ENCODE measurements around the gene SOX15. TPM values are rescaled to one million over a fixed set of nuclear protein-coding genes. Genes with fewer than 3 reads are reported as not detected.
"Not testable (repeated sequence)": the region's sequence is repeated elsewhere in the genome, so short reads cannot be mapped to it uniquely, and the experiment has no call there.

The SOX15 gene
- total RNA-seq, 1 donor from 2014 or later = 0.67 TPM

GRCh38 chr17:7631398-7632380 lies 41.8 kb upstream of the SOX15 start:
- Histone ChIP-seq H3K4me1 (peaks cover 3% of the 10 kb centered on the region), H3K36me3 (no peaks in the 10 kb centered on the region), H3K27me3 (no peaks in the 10 kb centered on the region), H3K27ac (no peak overlapping the region), H3K4me3 (no peak overlapping the region), H3K9me3 (no peaks in the 10 kb centered on the region)
- no peak for DNase-seq
- no peak for TF ChIP-seq CTCF (IDR thresholded peaks at IDR 0.05)
- ATAC-seq = no peak
- intact Hi-C loops (cut with DNase I) = no loop called here

- no peak for ATAC-seq
- no peaks in the 10 kb centered on the region for H3K27me3 ChIP-seq
- H3K4me3 ChIP-seq = no peak within 1 kb of the TSS
- DNase-seq = no peak
- no peak for TF ChIP-seq CTCF (IDR thresholded peaks at IDR 0.05)
- H3K9me3 ChIP-seq = no peaks in the 10 kb centered on the region
- peaks cover 7% of the 10 kb centered on the region for H3K4me1 ChIP-seq
- no peak within 1 kb of the TSS for H3K27ac ChIP-seq
- peaks cover 8% of the 10 kb centered on the region for H3K36me3 ChIP-seq
- intact Hi-C loops (cut with DNase I) = no loop called here
Observed at GRCh38 chr17:7629939-7630571, 40.2 kb upstream of the SOX15 start, which contains the start of gene SHBG. TSS of gene SHBG (plus strand) at chr17:7630135. CDS start at chr17:7630173, 38 bp downstream.

DNA sequence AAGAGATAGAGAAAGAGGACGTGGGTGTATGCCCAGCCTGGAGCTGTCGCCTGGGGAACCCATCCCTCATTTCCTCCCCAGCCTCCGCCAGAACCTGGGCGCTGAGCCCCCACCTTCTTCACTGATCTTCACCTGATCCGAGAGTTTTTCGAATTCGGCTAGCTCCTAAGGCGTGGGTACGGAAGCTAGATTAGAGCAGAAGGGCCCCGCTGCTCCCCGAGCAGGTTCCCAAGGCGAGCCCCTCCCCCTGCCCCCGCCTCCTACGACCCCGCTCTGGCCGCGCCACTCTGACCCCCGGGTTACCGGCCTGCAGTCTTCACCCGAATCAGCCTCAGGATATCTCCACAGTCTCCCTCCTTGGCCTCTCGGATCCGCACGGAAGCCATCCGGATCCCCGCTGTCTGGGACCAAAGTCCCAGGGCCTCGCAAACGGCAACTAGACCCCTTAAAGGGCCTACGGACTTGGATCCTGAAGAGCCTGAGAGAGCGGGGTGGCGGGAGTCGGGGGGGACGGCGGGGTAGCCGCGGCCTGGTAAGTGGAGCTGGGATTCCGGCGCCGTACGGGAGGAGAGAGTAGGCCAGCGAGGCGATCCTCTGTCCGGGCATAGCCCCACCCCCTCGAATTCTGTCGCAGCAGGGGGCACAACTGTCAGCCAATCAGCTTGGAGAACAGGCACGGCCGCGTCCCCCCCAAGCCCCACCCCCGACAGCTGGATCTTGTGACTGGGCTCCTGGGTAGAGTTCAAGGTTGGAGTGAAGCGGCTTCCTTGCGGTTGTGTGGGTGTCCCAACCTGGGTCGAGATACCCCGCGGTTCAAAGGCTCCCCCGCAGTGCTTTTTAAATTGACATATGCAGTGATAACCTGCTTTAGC lies 37.6 kb upstream of the SOX15 start, which contains the start of gene SAT2:
SAT2 (minus strand) TSS at position 572 of the 872 bp plus-strand sequence; CDS start at position 386, 186 bp downstream.
- H3K27ac ChIP-seq = peak within 1 kb of the TSS; percentile 89
- H3K4me3 ChIP-seq = peak within 1 kb of the TSS; percentile 86
- no peaks in the 10 kb centered on the region for H3K27me3 ChIP-seq
- intact Hi-C loops (cut with DNase I) = no loop called here
- ATAC-seq (peak; percentile 97), DNase-seq (peak; percentile 96)
- peaks cover 7% of the 10 kb centered on the region for H3K4me1 ChIP-seq
- peaks cover 8% of the 10 kb centered on the region for H3K36me3 ChIP-seq
- H3K9me3 ChIP-seq = no peaks in the 10 kb centered on the region
- TF ChIP-seq CTCF (IDR thresholded peaks at IDR 0.05) = no peak

GRCh38 chr17:7626956-7627249 lies 37.0 kb upstream of the SOX15 start:
- H3K4me1 ChIP-seq = peaks cover 7% of the 10 kb centered on the region
- peak overlapping the region; percentile 86 for H3K4me3 ChIP-seq
- peak overlapping the region; percentile 89 for H3K27ac ChIP-seq
- H3K36me3 ChIP-seq = peaks cover 8% of the 10 kb centered on the region
- TF ChIP-seq CTCF (IDR thresholded peaks at IDR 0.05) = no peak
- intact Hi-C loops (cut with DNase I) = no loop called here
- no peaks in the 10 kb centered on the region for H3K9me3 ChIP-seq
- no peak for DNase-seq
- no peak for ATAC-seq
- no peaks in the 10 kb centered on the region for H3K27me3 ChIP-seq

DNA sequence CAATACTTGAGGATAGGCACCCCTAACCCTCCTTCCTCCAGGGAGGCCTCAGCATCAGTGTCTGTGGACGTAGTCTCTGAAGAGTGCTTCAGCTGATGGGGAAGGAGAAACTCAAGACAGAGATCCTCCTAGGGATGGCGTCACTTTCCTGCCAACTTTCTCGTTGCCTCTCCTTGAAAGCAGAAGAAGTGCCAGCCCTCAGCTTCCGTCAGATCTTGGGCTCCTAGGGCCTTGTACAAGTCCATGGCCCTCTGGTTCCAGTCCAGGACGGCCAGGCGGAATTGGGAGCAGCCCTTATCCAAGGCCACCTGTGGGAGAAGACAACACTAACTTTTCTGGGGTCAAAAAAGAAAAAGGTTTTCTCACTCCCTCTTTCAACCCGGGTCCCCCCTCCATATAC lies 36.4 kb upstream of the SOX15 start:
- Histone ChIP-seq H3K4me3 (no peak overlapping the region), H3K36me3 (peaks cover 8% of the 10 kb centered on the region), H3K9me3 (no peaks in the 10 kb centered on the region), H3K27me3 (no peaks in the 10 kb centered on the region), H3K4me1 (peaks cover 7% of the 10 kb centered on the region), H3K27ac (no peak overlapping the region)
- ATAC-seq (peak; percentile 46), DNase-seq (no peak)
- no peak for TF ChIP-seq CTCF (IDR thresholded peaks at IDR 0.05)
- intact Hi-C loops (cut with DNase I) = no loop called here

DNA sequence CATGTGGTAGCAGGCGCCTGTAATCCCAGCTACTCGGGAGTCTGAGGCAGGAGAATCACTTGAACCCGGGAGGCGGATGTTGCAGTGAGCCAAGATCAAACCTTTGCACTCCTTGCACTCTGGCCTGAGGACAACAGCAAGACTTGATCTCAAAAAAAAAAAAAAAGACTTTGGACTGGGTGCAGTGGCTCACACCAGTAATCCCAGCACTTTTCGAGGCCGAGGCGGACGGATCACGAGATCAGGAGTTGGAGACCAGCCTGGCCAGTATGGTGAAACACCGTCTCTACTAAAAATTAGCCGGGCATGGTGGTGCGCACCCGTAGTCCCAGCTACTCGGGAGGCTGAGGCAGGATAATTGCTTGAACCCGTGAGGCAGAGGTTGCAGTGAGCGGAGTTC lies 35.9 kb upstream of the SOX15 start:
- H3K4me3 ChIP-seq; ATAC-seq; H3K27me3 ChIP-seq; DNase-seq; H3K9me3 ChIP-seq; H3K36me3 ChIP-seq; intact Hi-C loops (cut with DNase I); H3K4me1 ChIP-seq; H3K27ac ChIP-seq: not testable (repeated sequence)
